Vagina (tissue), 2 donors: ENCODE measurements around the gene MAML2.

Experiments
- POLR2AphosphoS5 ChIP-seq, 2 donors: sonication (generic); formaldehyde crosslinking; IDR thresholded peaks; one replicate each; pipeline ENCODE4 v1.9.0; 2017; ENCODE audit warnings: antibody characterized with exemption in 2 of 2, mild to moderate bottlenecking in 2 of 2, low read depth in 1 of 2; ENCODE audit not compliant: insufficient read depth in 1 of 2
- TF ChIP-seq, protein P1 (sequence below), 3 experiments: fragments of 450-650 bp in 2 of 3; fragments of 200-600 bp in 1 of 3; sonication (generic) in 1 of 3; IDR thresholded peaks; one replicate each; pipeline ENCODE4 v1.5.1; 2017 to 2019; ENCODE audit warnings: antibody characterized with exemption in 3 of 3, mild to moderate bottlenecking in 2 of 3, moderate library complexity in 2 of 3

DNA sequence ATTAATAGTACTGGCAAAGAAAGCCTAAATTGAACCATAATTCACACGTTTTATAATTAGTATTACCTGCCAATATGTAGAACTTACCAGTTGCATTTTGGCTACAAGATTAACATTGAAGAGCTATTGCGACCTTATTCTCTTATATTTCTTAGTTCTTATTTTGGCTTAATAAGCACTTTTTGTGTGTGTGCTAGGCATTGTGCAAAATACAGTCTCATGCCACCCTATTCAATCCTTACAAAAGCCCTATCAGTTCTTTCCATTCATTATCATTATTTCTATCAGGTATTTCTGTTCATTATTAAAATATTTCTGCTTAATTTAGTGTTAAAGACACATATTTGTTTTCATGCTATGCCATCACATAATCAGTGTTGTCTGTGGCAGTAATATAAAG lies 41.2 kb downstream of the MAML2 start:
- TF ChIP-seq, protein P1, sequence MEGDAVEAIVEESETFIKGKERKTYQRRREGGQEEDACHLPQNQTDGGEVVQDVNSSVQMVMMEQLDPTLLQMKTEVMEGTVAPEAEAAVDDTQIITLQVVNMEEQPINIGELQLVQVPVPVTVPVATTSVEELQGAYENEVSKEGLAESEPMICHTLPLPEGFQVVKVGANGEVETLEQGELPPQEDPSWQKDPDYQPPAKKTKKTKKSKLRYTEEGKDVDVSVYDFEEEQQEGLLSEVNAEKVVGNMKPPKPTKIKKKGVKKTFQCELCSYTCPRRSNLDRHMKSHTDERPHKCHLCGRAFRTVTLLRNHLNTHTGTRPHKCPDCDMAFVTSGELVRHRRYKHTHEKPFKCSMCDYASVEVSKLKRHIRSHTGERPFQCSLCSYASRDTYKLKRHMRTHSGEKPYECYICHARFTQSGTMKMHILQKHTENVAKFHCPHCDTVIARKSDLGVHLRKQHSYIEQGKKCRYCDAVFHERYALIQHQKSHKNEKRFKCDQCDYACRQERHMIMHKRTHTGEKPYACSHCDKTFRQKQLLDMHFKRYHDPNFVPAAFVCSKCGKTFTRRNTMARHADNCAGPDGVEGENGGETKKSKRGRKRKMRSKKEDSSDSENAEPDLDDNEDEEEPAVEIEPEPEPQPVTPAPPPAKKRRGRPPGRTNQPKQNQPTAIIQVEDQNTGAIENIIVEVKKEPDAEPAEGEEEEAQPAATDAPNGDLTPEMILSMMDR (IDR thresholded peaks at IDR 0.05) = no peak
- TF ChIP-seq POLR2AphosphoS5 (IDR thresholded peaks at IDR 0.05; ENCODE audit: insufficient read depth in 1 of 2, low read depth in 1 of 2) = no peak
